Chondrocyte (in vitro differentiated cells): ENCODE data around the gene ARVCF. TPM values are rescaled to one million over a fixed set of nuclear protein-coding genes. Genes with fewer than 3 reads are reported as not detected.

Source experiments
- DNase-seq: peaks from one replicate; pipeline ENCODE4 v3.0.0; 2021; ENCODE audit warnings: mixed read lengths, low spot score
- H3K27ac Mint-ChIP-seq: one replicate; pipeline ENCODE4 v1.8.0; 2021; ENCODE audit warnings: mild to moderate bottlenecking, moderate library complexity, mixed read lengths; ENCODE audit not compliant: unreplicated experiment
- H3K27me3 Mint-ChIP-seq: 2 replicates; pipeline ENCODE4 v1.8.0; 2021; ENCODE audit warnings: low read depth, mixed read lengths
- H3K36me3 Mint-ChIP-seq: 2 replicates; pipeline ENCODE4 v1.8.0; 2021; ENCODE audit warnings: low read depth, mixed read lengths
- H3K4me1 Mint-ChIP-seq: 2 replicates; pipeline ENCODE4 v1.8.0; 2021; ENCODE audit warnings: low read depth, mild to moderate bottlenecking, mixed read lengths
- H3K4me3 Mint-ChIP-seq: one replicate; pipeline ENCODE4 v1.8.0; 2021; ENCODE audit warnings: mild to moderate bottlenecking, moderate library complexity, mixed read lengths; ENCODE audit not compliant: unreplicated experiment
- H3K9me3 Mint-ChIP-seq: 2 replicates; pipeline ENCODE4 v1.8.0; 2021; ENCODE audit warnings: low read depth, mixed read lengths
- total RNA-seq: library from RNA; stranded (reverse); gene quantifications from 3 replicates; pipeline ENCODE4 v1.2.1, GENCODE V29; 2021
- TF ChIP-seq, protein P1 (sequence below): fragments of 200-600 bp; sonication (generic); IDR thresholded peaks from 2 replicates; pipeline ENCODE4 v1.5.0; 2021; ENCODE audit warnings: antibody characterized with exemption, mild to moderate bottlenecking, moderate library complexity

The ARVCF gene
- total RNA-seq, 1 donor from 2014 or later: 24.2 TPM

DNA sequence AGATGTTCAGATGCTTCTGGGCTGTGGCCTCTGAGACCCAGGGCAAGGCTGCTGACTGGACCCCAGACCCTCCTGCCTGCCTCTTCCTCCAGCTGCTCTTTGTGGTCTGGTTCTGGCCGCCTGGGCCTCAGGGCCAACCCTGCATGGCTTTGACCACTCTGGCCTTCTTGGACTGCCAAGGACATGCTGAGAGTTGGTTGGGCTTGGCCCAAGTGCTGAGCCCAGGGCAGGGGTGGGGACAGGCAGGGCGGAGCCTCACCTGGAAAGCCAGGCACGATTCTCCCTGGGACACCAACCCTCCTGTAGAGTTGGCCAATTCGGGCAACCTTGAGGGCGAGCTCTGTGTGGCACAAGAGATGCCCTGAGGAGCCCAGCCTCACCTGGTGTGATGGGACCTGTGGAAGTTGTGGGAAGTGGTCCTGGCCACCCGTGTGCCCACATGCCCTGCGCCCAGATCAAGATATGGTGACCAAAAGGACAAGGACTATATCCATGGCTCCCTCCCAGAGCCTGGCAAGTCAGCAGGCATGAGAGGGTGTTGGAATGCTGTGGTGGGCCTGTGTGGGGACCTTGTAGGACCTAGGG lies 15.9 kb upstream of the ARVCF start:
- DNase-seq: no peak
- TF ChIP-seq, protein P1, sequence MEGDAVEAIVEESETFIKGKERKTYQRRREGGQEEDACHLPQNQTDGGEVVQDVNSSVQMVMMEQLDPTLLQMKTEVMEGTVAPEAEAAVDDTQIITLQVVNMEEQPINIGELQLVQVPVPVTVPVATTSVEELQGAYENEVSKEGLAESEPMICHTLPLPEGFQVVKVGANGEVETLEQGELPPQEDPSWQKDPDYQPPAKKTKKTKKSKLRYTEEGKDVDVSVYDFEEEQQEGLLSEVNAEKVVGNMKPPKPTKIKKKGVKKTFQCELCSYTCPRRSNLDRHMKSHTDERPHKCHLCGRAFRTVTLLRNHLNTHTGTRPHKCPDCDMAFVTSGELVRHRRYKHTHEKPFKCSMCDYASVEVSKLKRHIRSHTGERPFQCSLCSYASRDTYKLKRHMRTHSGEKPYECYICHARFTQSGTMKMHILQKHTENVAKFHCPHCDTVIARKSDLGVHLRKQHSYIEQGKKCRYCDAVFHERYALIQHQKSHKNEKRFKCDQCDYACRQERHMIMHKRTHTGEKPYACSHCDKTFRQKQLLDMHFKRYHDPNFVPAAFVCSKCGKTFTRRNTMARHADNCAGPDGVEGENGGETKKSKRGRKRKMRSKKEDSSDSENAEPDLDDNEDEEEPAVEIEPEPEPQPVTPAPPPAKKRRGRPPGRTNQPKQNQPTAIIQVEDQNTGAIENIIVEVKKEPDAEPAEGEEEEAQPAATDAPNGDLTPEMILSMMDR: no peak
- no peaks in the 10 kb centered on the region for H3K9me3 Mint-ChIP-seq
- H3K4me3 Mint-ChIP-seq: no peak overlapping the region
- H3K4me1 Mint-ChIP-seq: no peaks in the 10 kb centered on the region
- no peaks in the 10 kb centered on the region for H3K27me3 Mint-ChIP-seq
- peaks cover 7% of the 10 kb centered on the region for H3K36me3 Mint-ChIP-seq
- H3K27ac Mint-ChIP-seq: no peak overlapping the region

DNA sequence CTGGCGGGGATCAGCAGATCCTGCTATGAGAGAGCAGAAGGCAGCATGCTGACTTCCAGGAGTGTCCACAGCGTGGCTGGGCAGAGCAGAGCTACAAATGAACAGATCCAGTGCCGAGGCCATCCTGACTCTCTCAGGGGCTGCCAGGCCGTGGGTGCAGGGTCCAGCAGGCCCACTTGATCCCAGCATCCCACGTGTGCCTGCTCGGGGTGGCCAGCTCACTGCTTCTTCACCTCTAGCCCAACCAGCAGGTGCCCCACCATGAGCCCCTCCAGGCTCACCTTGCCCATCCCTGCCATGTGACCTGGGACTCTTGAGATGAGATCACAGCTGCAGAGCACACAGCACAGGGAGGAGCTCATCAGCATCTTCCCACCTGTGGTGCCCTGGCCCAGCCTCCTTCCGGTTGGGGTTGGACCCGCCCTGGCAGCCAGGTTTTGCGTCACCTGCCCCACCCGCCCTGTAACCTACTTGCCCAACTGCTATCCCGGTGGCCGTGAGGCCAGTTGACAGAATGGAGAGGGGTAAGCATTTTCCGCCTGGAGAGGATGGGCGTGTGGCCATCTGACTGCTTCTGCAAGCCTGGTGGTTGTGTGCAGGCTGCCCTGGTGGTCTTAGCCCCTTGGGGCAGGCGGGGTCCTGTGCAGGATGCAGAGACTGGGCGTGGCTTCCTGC lies 15.2 kb upstream of the ARVCF start:
- H3K27me3 Mint-ChIP-seq: no peaks in the 10 kb centered on the region
- H3K27ac Mint-ChIP-seq: no peak overlapping the region
- no peak overlapping the region for H3K4me3 Mint-ChIP-seq
- TF ChIP-seq, protein P1: no peak
- DNase-seq: no peak
- peaks cover 2% of the 10 kb centered on the region for H3K36me3 Mint-ChIP-seq
- no peaks in the 10 kb centered on the region for H3K4me1 Mint-ChIP-seq
- H3K9me3 Mint-ChIP-seq: no peaks in the 10 kb centered on the region

DNA sequence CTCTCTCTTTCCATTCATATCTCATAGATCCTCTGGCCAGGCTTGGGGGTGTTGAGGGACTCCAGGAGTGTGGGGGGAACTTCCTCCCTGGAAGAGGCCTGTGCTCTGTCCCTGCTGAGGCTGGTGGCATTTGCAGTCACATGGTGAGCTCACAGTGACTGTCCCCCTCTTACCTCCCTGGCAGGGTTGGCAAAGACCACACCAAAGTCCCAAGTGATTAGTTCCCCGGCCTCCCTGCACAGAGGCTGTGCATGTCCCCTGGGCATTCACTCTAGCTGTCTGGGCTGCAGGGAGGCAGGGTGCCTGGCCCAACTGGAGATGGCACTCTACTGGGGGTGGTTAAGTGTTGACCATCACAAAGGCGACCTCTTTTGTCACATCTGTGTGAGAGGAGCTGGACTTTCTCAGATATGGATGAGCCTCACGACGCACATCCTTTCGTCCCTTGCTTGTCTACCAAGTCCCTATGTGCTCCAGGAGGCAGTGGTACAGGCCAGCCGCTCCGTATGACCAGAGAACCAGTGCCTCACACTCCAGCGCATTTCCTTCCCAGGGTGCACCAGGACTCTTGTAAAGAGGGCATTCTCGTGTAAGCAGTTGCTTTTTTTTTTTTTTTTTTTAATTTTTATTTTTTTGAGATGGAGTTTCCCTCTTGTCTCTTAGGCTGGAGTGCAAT lies 13.1 kb upstream of the ARVCF start:
- Mint-ChIP-seq H3K4me1 (no peaks in the 10 kb centered on the region), H3K27ac (no peak overlapping the region), H3K9me3 (no peaks in the 10 kb centered on the region), H3K36me3 (no peaks in the 10 kb centered on the region), H3K27me3 (no peaks in the 10 kb centered on the region), H3K4me3 (no peak overlapping the region)
- TF ChIP-seq, protein P1: no peak
- DNase-seq: no peak

DNA sequence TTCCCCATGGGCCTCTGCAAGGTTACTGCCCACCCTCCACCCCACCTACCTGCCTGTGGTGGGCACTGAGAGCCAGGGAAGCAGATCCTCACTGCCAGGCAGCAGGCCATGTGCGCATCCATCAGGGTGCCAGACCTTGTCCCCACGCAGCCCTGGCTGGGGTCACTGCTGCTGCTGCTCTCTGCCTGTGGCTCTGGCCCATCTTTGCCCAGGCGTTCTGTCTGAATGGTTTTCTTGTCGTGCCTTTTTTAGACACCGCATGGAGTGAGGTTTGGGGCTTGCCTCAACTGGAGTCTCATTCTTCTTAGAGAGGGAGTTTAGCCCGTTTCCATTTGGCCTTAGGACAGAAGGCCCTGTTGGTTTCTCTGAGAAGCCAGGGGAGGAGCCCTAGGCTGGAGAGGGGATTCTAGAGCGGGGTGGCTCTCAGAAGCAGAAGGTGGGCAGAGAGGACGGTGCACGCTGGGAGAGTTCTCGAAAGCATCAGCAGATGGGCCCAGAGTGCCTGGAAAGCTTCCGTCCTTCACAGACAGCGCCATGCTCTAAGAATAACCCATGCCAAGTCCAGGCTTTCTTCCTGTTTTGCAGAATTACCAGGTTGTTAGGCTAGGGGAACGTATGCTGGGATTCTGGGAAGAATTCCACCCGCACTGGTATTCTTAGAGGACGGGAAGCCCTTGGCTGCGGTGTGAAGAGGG lies 12.4 kb upstream of the ARVCF start:
- TF ChIP-seq, protein P1: no peak
- H3K27me3 Mint-ChIP-seq: no peaks in the 10 kb centered on the region
- H3K9me3 Mint-ChIP-seq: no peaks in the 10 kb centered on the region

More for the DNA sequence above, 12.4 kb upstream of the ARVCF start:
- Mint-ChIP-seq H3K27ac (no peak overlapping the region), H3K36me3 (no peaks in the 10 kb centered on the region), H3K4me1 (no peaks in the 10 kb centered on the region), H3K4me3 (no peak overlapping the region)
- DNase-seq: no peak
